GM18873 (cell line): ENCODE measurements around the gene TSPAN17.
A peak's percentile ranks its signal among the peaks of the same experiment; 100 is the strongest.
"Not testable (repeated sequence)": the region's sequence is repeated elsewhere in the genome, so short reads cannot be mapped to it uniquely, and the experiment has no call there.

ENCODE experiments used
- ATAC-seq: cut with Tn5 transposase; IDR thresholded peaks from one replicate; pipeline ENCODE4 v1.9.1; 2021; ENCODE audit warnings: mild to moderate bottlenecking, moderate library complexity, moderate number of reproducible peaks; ENCODE audit not compliant: unreplicated experiment, low FRiP score

TSPAN17 gene

DNA sequence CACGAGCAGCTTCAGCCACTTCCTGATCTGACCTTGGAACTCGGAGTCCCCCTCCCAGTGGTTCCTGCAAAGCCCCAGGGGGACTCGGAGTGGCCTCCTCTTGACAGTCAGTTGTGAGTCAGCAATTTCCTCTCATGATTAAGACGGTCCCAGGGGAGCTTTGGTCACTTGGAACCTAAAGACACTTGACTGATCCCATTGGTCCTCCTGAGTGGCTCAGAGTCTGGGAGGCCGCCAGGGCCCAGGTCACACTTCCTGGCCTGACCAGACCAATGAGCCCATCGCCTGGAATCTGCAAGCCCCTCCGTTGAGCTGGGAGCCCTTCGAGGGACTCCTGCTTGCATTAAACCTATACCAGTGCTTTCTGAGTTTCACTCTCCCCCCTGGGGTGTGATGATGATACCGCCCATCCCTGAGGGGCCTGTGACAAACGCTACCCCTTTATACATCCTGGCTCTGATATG lies 29.1 kb downstream of the TSPAN17 start:
- peak; percentile 64 for ATAC-seq

DNA sequence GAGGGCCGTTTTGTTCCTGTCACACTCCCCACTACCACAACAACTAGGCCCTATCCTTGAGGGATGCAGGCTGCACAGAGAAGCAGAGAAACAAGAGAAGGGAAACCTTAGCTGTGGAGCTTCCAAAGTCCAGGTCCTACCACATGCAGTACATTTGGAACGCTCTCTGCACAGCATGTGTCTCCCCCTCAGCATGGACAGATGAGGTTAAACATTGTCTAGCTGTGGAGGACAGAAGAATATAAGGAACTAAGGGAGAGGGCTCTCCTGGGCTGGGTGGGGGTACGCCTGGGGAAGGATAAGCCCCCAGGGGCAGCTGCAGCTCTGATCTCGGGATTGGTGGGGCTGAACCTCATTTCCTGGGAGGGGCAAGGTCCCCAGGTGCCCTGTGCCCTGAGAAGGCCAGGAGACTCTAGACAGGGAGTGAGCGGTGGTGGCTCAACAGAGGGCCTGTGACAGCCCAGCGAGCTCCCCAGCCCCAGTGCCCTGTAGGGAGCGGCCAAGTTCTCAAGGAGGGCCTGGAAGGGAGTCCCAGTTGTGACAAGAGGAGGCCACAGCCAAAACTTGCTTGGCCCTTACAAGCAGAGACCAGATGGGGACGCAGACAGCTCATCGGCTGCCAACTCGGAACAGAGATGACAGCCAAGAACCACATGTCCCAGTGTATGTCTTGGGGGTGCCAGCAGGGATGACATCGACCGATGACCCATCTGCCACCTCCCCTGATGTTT lies 30.1 kb downstream of the TSPAN17 start:
- no peak for ATAC-seq

GRCh38 chr5:176678584-176678983 lies 31.3 kb downstream of the TSPAN17 start:
- ATAC-seq = no peak

DNA sequence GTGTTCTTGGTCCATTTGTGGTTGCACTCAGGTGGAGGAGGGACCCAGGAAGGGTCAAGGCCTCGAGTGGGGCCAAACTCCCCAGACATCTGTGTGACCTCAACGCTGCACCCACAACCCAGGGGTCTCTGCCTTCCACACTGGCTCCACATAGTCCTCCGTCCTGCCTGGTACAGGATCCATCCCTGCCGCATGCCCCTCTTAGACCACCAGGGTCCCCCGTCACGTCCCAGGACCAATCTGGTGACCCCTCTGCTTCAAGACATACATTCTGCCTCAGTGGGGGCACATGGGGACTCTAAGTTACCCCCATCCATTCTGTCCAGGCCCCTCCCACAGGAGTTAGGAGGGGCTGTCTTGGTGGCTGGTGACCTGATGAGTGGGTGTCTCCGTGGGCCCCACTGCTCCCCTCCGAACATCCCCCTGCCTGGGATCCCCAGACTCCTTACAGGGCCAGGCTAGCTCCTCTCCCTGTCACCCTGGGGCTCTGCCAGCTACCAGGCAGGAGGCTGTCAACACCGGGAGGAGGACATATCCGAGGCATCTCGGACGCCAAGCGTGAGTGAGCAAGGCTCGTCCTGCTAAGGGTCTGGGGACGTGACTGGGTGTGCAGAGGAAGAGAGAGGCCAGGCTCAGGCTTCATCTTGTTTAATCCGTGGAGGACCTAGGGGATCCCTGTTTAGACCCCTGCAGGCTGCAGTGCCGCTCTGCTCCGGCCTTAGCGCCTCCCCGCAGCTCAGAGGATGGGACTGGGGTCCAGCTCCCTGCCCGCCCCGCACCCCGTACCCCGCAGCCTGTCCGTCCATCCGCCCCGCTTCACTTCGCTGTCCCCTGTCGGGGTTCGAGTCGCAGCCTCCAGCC lies 32.3 kb downstream of the TSPAN17 start:
- no peak for ATAC-seq

- no peak for ATAC-seq
Observed at GRCh38 chr5:176680226-176680563, 32.9 kb downstream of the TSPAN17 start.

DNA sequence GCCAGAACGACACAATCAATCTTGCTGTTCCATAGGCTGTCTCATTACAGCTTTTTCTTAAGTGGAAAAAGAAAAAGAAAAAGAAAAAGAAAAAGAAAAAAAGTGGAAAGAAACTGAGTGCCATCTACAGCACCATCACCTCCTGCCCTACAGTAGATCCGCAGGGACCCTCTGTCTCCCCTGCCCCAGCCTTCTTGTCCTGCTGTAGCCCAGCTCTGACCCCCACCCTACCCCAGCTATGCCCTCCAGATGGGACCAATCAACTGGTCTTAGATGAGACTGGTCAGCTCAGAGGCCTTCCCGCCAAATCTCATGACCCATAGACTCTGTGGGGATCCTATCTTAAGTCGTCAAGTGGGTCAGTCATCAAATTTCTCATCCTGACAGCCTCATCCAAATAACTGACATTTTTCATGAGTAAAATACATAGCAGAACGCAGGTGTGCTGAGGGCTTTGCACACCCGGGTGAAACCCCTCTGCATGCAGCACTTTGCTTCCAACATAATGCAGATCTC lies 34.8 kb downstream of the TSPAN17 start:
- no peak for ATAC-seq

GRCh38 chr5:176685010-176685409 lies 37.7 kb downstream of the TSPAN17 start:
- no peak for ATAC-seq

GRCh38 chr5:176687247-176687646 lies 40.0 kb downstream of the TSPAN17 start:
- no peak for ATAC-seq

- ATAC-seq = no peak
Observed at GRCh38 chr5:176687881-176688280, 40.6 kb downstream of the TSPAN17 start.

DNA sequence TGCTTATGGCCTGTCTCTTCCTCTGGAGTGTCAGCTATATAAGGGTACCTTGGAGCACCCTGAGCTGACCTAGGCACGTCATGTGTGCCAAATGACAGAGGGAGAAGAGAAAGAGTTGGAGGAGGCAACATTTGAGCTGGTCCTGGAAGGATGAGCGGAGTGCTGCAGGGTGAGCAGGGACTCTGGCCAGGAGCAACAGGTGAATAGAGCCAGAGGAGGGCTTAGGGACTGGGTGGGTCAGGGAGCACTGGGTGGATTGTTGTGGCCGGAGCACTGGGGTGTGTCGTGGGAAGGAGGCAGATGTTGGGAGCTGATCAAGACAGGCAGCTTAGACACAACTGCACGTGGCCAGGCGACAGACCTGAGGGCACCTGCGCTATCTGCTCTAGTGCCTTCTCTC lies 43.6 kb downstream of the TSPAN17 start:
- ATAC-seq = no peak

DNA sequence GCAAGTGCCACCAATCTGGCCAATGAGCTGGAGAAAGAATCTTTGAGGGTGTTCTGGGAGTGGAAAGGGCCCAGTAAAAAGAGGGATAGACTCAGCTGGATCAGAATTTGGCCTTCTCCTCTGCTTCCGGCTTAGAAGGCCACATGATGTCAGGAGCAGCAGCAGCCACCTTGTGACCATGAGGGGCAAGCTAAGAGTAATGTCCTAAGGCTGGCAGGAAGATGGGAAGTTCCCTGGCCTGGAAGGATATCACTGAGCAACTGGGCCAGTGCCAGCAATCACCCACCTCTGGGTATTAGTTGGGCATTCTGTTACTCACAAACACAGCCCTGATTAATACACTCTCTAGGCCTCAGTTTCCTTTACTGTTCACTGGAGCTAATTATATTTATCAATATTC lies 44.2 kb downstream of the TSPAN17 start:
- no peak for ATAC-seq

DNA sequence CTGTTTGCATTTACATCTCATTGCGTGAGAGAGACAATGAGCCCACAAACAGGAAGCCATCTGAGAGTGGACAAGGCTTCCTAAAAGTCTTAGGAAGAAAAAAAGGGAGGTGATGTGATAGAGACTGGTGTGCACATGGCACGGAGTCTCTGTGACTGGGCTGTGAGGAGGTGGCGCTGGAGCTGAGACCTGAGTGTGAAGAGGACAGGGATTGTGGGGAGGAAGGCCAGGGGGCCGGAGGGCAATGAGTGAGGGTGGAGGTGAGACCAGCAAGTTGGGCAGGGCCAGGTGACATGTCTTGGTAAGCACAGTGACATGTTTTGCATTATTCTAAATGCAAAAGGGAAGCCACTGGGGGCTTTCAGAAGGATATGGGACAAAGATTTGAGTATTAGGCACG lies 45.0 kb downstream of the TSPAN17 start:
- ATAC-seq = no peak

GRCh38 chr5:176692839-176693476 lies 45.7 kb downstream of the TSPAN17 start:
- ATAC-seq = no peak

GRCh38 chr5:176693477-176693851 lies 46.2 kb downstream of the TSPAN17 start:
- ATAC-seq = no peak

GRCh38 chr5:176694146-176694545 lies 46.9 kb downstream of the TSPAN17 start:
- ATAC-seq = no peak

- ATAC-seq = no peak
Observed at GRCh38 chr5:176694631-176695030, 47.3 kb downstream of the TSPAN17 start.

- ATAC-seq = no peak
Observed at GRCh38 chr5:176695073-176695472, 47.8 kb downstream of the TSPAN17 start.

GRCh38 chr5:176697267-176697933 lies 50.1 kb downstream of the TSPAN17 start:
- ATAC-seq = no peak

DNA sequence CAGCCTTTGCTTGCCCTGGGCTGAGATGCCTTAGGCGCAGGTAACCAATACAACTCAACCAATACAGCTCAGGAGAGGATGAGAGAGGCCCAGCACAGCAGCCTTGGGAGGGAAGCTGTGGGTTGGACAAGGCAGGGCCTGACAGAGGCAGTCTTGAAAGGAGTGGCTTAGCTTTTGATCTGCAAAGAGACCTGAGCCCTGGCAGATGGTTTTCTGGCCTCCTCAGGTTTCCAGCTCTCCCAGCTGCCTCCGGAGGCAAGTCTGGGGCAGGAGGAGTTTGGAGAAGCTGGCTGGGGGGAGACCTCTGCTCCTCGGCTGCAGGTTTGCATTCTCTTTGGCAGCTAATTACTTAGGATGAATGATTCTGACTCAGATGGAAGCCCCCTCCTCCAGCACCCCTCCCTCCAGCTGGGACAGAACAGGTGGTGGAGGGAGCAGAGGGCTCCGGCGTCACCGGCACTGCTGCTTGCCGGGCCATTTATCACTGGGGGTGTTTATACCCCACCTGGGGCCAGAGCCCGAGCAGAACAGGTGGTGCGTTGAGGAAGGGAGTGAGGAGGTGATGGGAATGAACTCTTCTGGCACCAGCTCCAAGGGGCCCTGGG lies 50.8 kb downstream of the TSPAN17 start:
- ATAC-seq = no peak

DNA sequence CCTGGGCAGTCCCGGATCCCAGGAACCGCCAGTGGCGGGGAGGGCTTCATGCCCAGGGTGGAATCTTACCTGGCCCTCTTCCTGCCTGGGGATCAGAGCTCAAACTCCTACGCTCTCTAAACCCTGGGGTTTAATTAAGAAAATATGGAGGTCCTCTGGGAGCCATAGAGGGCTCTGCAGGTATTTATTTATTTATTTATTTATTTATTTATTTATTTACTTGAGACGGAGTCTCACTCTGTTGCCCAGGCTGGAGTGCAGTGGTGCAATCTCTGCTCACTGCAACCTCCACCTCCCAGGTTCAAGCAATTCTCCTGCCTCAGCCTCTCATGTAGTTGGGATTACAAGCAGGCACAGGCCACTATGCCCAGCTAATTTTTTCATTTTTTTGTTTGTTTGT lies 52.2 kb downstream of the TSPAN17 start:
- ATAC-seq = not testable (repeated sequence)
